ENCODE measurements around the gene FGF1. TPM values are rescaled to one million over a fixed set of nuclear protein-coding genes. Genes with fewer than 3 reads are reported as not detected.

FGF1 gene
- total and polyA plus RNA-seq, 2 donors (not counting 1 experiment from before 2014, with no cell fraction given), result not detected

GRCh38 chr5:142550471-142550870 lies 135.4 kb downstream of the FGF1 start:
- Histone ChIP-seq H3K27ac (ENCODE audit: low read length in 2 of 2) (no peak overlapping the region), H3K9ac (ENCODE audit: low read length) (no peak overlapping the region), H3K4me3 (ENCODE audit: control extremely low read depth in 1 of 5, extremely low read depth in 1 of 5, insufficient read depth in 1 of 5, low read depth in 2 of 5, low read length in 4 of 5) (no peak overlapping the region), H3K79me2 (ENCODE audit: control insufficient read depth, insufficient read depth, low read length) (no peaks in the 10 kb centered on the region), H4K20me1 (ENCODE audit: control insufficient read depth, insufficient read depth, low read length, poor library complexity, severe bottlenecking) (no peaks in the 10 kb centered on the region), H3K4me2 (replicated peaks; ENCODE audit: low read depth, low read length, poor library complexity, severe bottlenecking) (no peak overlapping the region), H3K9me3 (ENCODE audit: control extremely low read depth in 1 of 3, control insufficient read depth in 2 of 3, insufficient read depth in 1 of 3, low read length in 2 of 3) (no peaks in the 10 kb centered on the region), H3K27me3 (replicated peaks in 1 of 4; ENCODE audit: control extremely low read depth in 1 of 4, control insufficient read depth in 3 of 4, insufficient read depth in 4 of 4, low read length in 3 of 4) (peaks cover 0 to 31% (median 21%) of the 10 kb centered on the region in 4 experiments), H3K4me1 (ENCODE audit: control insufficient read depth in 2 of 2, insufficient read depth in 2 of 2, low read length in 2 of 2) (peaks cover 5 to 9% of the 10 kb centered on the region in 2 donors), H3K36me3 (replicated peaks in 1 of 2; ENCODE audit: control extremely low read depth in 1 of 2, control insufficient read depth in 1 of 2, extremely low read depth in 1 of 2, insufficient read depth in 2 of 2, low read length in 1 of 2) (no peaks in the 10 kb centered on the region), H2AFZ (ENCODE audit: insufficient read depth, low read depth, low read length, poor library complexity, severe bottlenecking) (no peak overlapping the region)
- DNase-seq, result no peak
- ATAC-seq (ENCODE audit: low read depth), result no peak
- no peak overlapping the region for H3K4me3 Mint-ChIP-seq
- no peak overlapping the region for H3K27ac Mint-ChIP-seq
- ChIA-PET POLR2A (no interaction called here), CTCF (interaction anchor here (1.2 to 3.3 kb wide), 2 partner anchors 197 to 399 kb away, joined by 3 to 26 read pairs; no protein-coding TSS in a partner anchor)
- H3K4me1 Mint-ChIP-seq, result peaks cover 8% of the 10 kb centered on the region
- intact Hi-C loops (cut with micrococcal nuclease), result no loop called here
- TF ChIP-seq EZH2 (IDR thresholded peaks at IDR 0.05; ENCODE audit: borderline replicate concordance, insufficient read depth, low read depth, low read length, poor library complexity, severe bottlenecking) (no peak), CTCF (IDR thresholded peaks at IDR 0.05) (no peak)
- WGBS (ENCODE audit: insufficient coverage), result 100% methylated on average over 2 of the region's 2 CpGs
- H3K9me3 Mint-ChIP-seq (ENCODE audit: insufficient read depth), result no peaks in the 10 kb centered on the region
- H3K27me3 Mint-ChIP-seq, result peaks cover 42% of the 10 kb centered on the region

- H3K9me3 Mint-ChIP-seq (ENCODE audit: insufficient read depth), result no peaks in the 10 kb centered on the region
- POLR2A ChIA-PET, result no interaction called here
- no peak for TF ChIP-seq EZH2 (IDR thresholded peaks at IDR 0.05; ENCODE audit: borderline replicate concordance, insufficient read depth, low read depth, low read length, poor library complexity, severe bottlenecking)
- no peak for TF ChIP-seq CTCF (IDR thresholded peaks at IDR 0.05)
- DNase-seq (no peak), ATAC-seq (ENCODE audit: low read depth) (no peak)
- no peak overlapping the region for H3K4me2 ChIP-seq (replicated peaks; ENCODE audit: low read depth, low read length, poor library complexity, severe bottlenecking)
- peaks cover 0 to 31% (median 21%) of the 10 kb centered on the region in 4 experiments for H3K27me3 ChIP-seq (replicated peaks in 1 of 4; ENCODE audit: control extremely low read depth in 1 of 4, control insufficient read depth in 3 of 4, insufficient read depth in 4 of 4, low read length in 3 of 4)
- no peak overlapping the region for H3K27ac Mint-ChIP-seq
- peaks cover 5 to 9% of the 10 kb centered on the region in 2 donors for H3K4me1 ChIP-seq (ENCODE audit: control insufficient read depth in 2 of 2, insufficient read depth in 2 of 2, low read length in 2 of 2)
- no peaks in the 10 kb centered on the region for H3K9me3 ChIP-seq (ENCODE audit: control extremely low read depth in 1 of 3, control insufficient read depth in 2 of 3, insufficient read depth in 1 of 3, low read length in 2 of 3)
- H3K27ac ChIP-seq (ENCODE audit: low read length in 2 of 2), result no peak overlapping the region
- H3K4me3 ChIP-seq (ENCODE audit: control extremely low read depth in 1 of 5, extremely low read depth in 1 of 5, insufficient read depth in 1 of 5, low read depth in 2 of 5, low read length in 4 of 5), result no peak overlapping the region
- no peak overlapping the region for H2AFZ ChIP-seq (ENCODE audit: insufficient read depth, low read depth, low read length, poor library complexity, severe bottlenecking)
- 56% methylated on average over 2 of the region's 2 CpGs for WGBS (ENCODE audit: insufficient coverage)
- no peak overlapping the region for H3K9ac ChIP-seq (ENCODE audit: low read length)
- CTCF ChIA-PET, result interaction anchor here (1.0 to 3.3 kb wide), 3 partner anchors 198 to 398 kb away, joined by 3 to 26 read pairs (median 5); partner anchors contain the start of gene SPRY4
- H3K4me3 Mint-ChIP-seq, result no peak overlapping the region
- H3K4me1 Mint-ChIP-seq, result peaks cover 8% of the 10 kb centered on the region
- no peaks in the 10 kb centered on the region for H3K79me2 ChIP-seq (ENCODE audit: control insufficient read depth, insufficient read depth, low read length)
- H3K27me3 Mint-ChIP-seq, result peaks cover 41% of the 10 kb centered on the region
- intact Hi-C loops (cut with micrococcal nuclease), result loop anchor here (5.0 kb wide), 1 partner anchor 558 kb away; no protein-coding TSS in a partner anchor
- no peaks in the 10 kb centered on the region for H4K20me1 ChIP-seq (ENCODE audit: control insufficient read depth, insufficient read depth, low read length, poor library complexity, severe bottlenecking)
- H3K36me3 ChIP-seq (replicated peaks in 1 of 2; ENCODE audit: control extremely low read depth in 1 of 2, control insufficient read depth in 1 of 2, extremely low read depth in 1 of 2, insufficient read depth in 2 of 2, low read length in 1 of 2), result no peaks in the 10 kb centered on the region
Observed at GRCh38 chr5:142549834-142550233, 136.1 kb downstream of the FGF1 start.
